Epithelial cell of esophagus (primary cell): ENCODE results near the gene INO80B.

Source experiments
- DNase-seq: peaks from one replicate; pipeline ENCODE4 v3.0.0; 2010; ENCODE audit warnings: low read depth
- H3K4me3 ChIP-seq: 2 replicates; pipeline ENCODE4 v1.5.1; 2011; ENCODE audit warnings: mild to moderate bottlenecking, low read length, control low read depth
- CTCF ChIP-seq: IDR thresholded peaks from 2 replicates; pipeline ENCODE4 v1.5.1; 2011; ENCODE audit warnings: low read depth, mild to moderate bottlenecking, low read length, control low read depth, inconsistent platforms; ENCODE audit not compliant: insufficient read depth; ENCODE audit errors: missing control alignments

The INO80B gene

DNA sequence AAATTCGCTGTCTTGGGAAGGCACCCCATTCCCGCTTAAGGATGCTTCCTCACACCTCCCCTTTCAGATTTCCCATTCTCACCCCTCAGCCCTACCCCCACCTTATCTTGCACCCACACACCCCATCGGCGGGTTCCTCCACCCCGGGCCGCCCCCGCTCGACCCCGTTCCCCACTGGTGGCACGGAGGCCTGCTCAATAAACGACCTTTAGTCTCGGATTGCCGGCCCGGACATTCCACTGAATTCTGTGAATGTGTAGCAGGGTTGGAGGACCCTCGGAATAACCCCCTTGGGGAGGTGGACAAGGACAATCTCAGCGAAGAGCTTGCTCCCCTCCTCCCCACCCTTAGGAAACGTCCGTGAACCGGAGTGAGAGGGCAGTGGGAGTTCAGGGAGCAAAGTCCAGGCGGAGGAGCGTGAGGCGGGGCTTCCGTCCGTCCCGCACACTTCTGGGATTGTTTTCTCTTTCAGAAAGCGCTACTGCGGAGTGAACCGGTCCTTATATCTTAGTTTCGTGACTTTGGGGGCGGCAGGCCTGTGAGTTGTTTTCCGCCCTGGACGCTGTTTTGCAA is 47.3 kb downstream of the INO80B start:
- no peak for DNase-seq
- no peak for TF ChIP-seq CTCF
- H3K4me3 ChIP-seq, result peak overlapping the region; percentile 55

DNA sequence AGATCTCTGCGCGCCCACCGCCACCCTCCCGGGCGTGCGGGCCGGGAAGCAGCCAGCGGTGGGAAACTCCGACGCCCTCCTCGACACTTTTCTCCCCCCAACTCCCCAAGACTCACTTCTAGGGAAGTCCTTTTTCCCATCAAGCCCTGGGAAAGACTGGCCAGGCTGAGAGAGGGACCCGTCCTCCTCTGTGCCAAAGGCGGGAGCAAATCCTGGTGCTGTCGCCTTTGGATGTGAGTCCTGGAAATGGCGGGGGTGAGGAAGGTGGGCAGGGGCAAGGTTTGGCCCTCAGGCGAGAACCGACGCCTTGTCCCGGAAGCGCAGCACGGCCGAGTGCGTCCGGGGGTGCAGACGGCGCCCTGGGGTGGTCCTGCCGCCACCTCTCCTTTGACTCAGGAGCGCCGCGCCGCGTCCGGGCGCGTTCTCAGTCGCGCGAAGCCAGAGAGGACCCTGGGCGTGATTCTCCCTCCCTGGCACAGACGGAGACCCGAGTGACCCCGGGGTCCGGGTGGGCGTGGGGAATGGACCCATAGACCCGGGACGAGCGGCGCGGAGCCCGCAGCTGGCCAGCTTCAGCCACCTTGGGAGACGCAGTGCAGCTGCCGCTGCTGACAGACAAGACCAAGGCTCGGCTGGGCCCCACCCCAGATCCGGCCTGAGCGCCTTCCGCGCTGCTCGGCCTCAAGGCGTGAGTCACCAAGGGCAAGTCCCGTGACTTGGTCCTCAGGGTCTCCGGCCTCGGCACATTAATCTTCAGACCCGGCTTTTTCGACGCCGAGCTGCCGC is 48.0 kb downstream of the INO80B start:
- TF ChIP-seq CTCF, result peak; percentile 26
- peak; percentile 77 for DNase-seq
- H3K4me3 ChIP-seq, result peak overlapping the region; percentile 55

DNA sequence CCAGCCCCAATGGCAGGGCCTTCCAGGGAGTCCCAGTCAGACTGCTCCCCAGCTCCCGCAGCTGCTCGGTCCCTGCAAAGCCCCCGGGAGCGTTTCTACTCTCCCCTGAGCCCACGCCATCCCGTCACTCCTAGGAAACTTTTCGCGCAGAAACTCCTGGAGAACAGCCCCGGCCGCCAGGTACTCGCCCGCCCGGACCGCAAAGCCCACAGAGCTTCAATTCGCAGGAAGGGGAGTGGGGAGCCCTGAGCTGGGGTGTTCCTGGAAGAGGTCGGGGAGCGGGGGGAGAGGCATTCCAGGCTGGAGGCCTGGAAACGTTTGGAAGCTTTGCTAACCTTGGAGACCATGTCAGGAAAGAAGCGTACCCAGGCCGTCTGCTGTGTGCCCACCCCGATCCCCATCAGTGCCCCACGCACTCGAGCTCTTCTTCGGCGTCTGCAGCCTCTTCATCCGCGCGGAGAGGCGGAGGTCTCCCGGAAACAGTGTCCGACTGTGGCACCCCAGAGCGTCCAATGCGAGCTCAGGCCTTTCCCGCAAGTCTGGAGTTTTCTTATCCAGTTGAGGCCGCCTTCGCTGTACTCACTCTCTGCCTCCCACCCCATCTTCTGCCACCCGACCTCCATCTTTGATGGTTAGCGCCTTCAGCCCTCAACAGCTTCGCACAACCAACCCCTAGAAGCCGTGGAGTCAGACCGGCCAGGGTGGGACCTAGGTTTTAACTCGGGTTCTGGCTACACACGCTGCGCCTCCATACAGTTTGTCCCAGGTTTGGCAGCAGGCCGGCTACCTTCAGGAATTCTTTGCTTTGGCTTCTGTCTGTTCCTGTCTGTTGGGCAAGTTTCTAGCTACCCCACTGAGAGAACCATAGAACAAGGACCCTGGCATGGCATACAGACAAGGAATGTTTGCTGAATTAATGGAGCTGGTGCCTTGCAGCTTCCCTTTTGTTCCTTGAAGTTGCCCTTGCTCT is 48.9 kb downstream of the INO80B start:
- DNase-seq, result no peak
- H3K4me3 ChIP-seq, result peak overlapping the region; percentile 55

DNA sequence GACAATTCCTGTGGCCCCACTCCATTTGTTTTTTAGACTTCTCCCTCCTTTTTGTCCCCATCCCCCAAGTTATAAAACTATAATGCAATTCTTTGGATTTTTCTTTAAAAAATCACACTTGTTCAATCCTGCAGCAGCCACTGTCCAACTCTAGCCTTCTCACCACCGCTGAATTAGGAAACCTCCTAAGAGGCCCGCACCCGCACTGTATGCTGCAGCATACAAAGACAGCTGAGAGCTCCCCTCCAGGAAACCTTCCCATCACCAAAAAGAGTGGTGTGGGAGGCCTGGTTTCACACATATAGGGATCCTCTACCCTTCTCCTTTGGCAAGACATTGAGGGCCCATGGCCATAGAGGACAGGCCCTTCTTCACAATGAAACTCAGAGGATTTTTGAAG is 49.7 kb downstream of the INO80B start:
- DNase-seq, result no peak
- no peak for TF ChIP-seq CTCF
- no peak overlapping the region for H3K4me3 ChIP-seq

More for the DNA sequence above, 48.9 kb downstream of the INO80B start:
- TF ChIP-seq CTCF, result no peak

GRCh38 chr2:74505448-74506246 is 50.8 kb downstream of the INO80B start:
- H3K4me3 ChIP-seq, result peak overlapping the region; percentile 18
- DNase-seq, result no peak
- TF ChIP-seq CTCF, result no peak

- TF ChIP-seq CTCF, result no peak
- peak; percentile 99 for DNase-seq
- peak within 1 kb of the TSS; percentile 97 for H3K4me3 ChIP-seq
These were observed 52.4 kb downstream of the INO80B start, which contains the start of gene PCGF1 for GRCh38 chr2:74507145-74507925. Gene PCGF1, minus strand, starts transcription at chr2:74507695. Its CDS starts 27 bp downstream, at chr2:74507668.
